B cell (primary cell): ENCODE data around the gene RAB6A. TPM values are rescaled to one million over a fixed set of nuclear protein-coding genes. Genes with fewer than 3 reads are reported as not detected.
A peak's percentile ranks its signal among the peaks of the same experiment; 100 is the strongest.

ENCODE experiments used
- ATAC-seq: fragments of 200-7000 bp; cut with Tn5 transposase; one replicate; pipeline ENCODE4 v1.10.0; 2021; ENCODE audit warnings: low read depth, mild to moderate bottlenecking, moderate number of reproducible peaks, moderate library complexity
- CTCF ChIA-PET: fragments of 350-600 bp; sonication (Branson Sonifier 250); formaldehyde crosslinking; loops from one replicate; lab custom pipeline; 2021; ENCODE audit warnings: antibody characterized with exemption, inconsistent platforms; lab: Charles Lee
- POLR2A ChIA-PET: fragments of 350-600 bp; sonication (Branson Sonifier 250); formaldehyde crosslinking; loops from one replicate; lab custom pipeline; 2021; ENCODE audit warnings: antibody characterized with exemption; lab: Charles Lee
- DNase-seq: peaks from one replicate; pipeline ENCODE4 v3.0.0; 2013
- H2AFZ ChIP-seq: 2 replicates; pipeline ENCODE4 v1.6.1; 2012; ENCODE audit warnings: mild to moderate bottlenecking, low read depth, low read length; ENCODE audit not compliant: insufficient read depth, poor library complexity, severe bottlenecking
- H3K27ac ChIP-seq, 2 donors: 1 replicate in 1 of 2; 2 replicates in 1 of 2; pipeline ENCODE4 v1.5.1; 2012 to 2013; ENCODE audit warnings: low read length in 2 of 2, mild to moderate bottlenecking in 2 of 2, moderate library complexity in 1 of 2
- H3K27me3 ChIP-seq, 4 experiments: fragments of 200-600 bp in 1 of 4; sonication (generic) in 1 of 4; replicated peaks in 1 of 4; 1 replicate in 2 of 4; 2 replicates in 2 of 4; pipeline versions ENCODE4 v1.6.1 to v1.7.0; 2013 to 2016; ENCODE audit warnings: low read length in 3 of 4, mild to moderate bottlenecking in 2 of 4, mixed read lengths in 1 of 4, moderate library complexity in 1 of 4; ENCODE audit not compliant: insufficient read depth in 4 of 4, control insufficient read depth in 3 of 4; ENCODE audit errors: control extremely low read depth in 1 of 4
- H3K36me3 ChIP-seq, 2 experiments: replicated peaks in 1 of 2; 1 replicate in 1 of 2; 2 replicates in 1 of 2; pipeline versions ENCODE4 v1.6.1 to v1.7.1; 2013; ENCODE audit warnings: low read length in 1 of 2; ENCODE audit not compliant: insufficient read depth in 2 of 2, control insufficient read depth in 1 of 2; ENCODE audit errors: control extremely low read depth in 1 of 2, extremely low read depth in 1 of 2
- H3K4me1 ChIP-seq, 2 donors: fragments of 200-600 bp in 1 of 2; sonication (generic) in 1 of 2; 1 replicate in 1 of 2; 2 replicates in 1 of 2; pipeline versions ENCODE4 v1.5.1 to v1.6.1; 2013 to 2017; ENCODE audit warnings: low read length in 2 of 2; ENCODE audit not compliant: control insufficient read depth in 2 of 2, insufficient read depth in 2 of 2
- H3K4me2 ChIP-seq: replicated peaks from 2 replicates; pipeline ENCODE3; 2012; ENCODE audit warnings: mild to moderate bottlenecking, low read depth, low read length; ENCODE audit not compliant: poor library complexity, severe bottlenecking
- H3K4me3 ChIP-seq, 5 experiments: fragments of 200-600 bp in 1 of 5; sonication (generic) in 1 of 5; 1 replicate in 3 of 5; 2 replicates in 2 of 5; pipeline versions ENCODE4 v1.5.1 to v1.7.0; 2011 to 2016; ENCODE audit warnings: low read length in 4 of 5, mild to moderate bottlenecking in 4 of 5, low read depth in 2 of 5, control low read depth in 1 of 5, moderate library complexity in 1 of 5; ENCODE audit not compliant: insufficient read depth in 1 of 5; ENCODE audit errors: control extremely low read depth in 1 of 5, extremely low read depth in 1 of 5
- H3K79me2 ChIP-seq: fragments of 200-600 bp; sonication (generic); one replicate; pipeline ENCODE4 v1.6.0; 2016; ENCODE audit warnings: low read length; ENCODE audit not compliant: control insufficient read depth, insufficient read depth
- H3K9ac ChIP-seq: fragments of 200-600 bp; sonication (generic); 2 replicates; pipeline ENCODE4 v1.6.1; 2017; ENCODE audit warnings: mild to moderate bottlenecking, low read length, moderate library complexity
- H3K9me3 ChIP-seq, 3 donors: one replicate each; pipeline versions ENCODE4 v1.6.1 to v1.7.1; 2013; ENCODE audit warnings: low read length in 2 of 3; ENCODE audit not compliant: control insufficient read depth in 2 of 3, insufficient read depth in 1 of 3; ENCODE audit errors: control extremely low read depth in 1 of 3
- H4K20me1 ChIP-seq: 2 replicates; pipeline ENCODE4 v1.6.0; 2012; ENCODE audit warnings: mild to moderate bottlenecking, low read length; ENCODE audit not compliant: insufficient read depth, control insufficient read depth, poor library complexity, severe bottlenecking
- H3K27ac Mint-ChIP-seq: one replicate; pipeline ENCODE4 v1.8.0; 2021; ENCODE audit warnings: mixed read lengths
- H3K27me3 Mint-ChIP-seq: one replicate; pipeline ENCODE4 v1.8.0; 2021; ENCODE audit warnings: mixed read lengths
- H3K4me1 Mint-ChIP-seq: one replicate; pipeline ENCODE4 v1.8.0; 2021; ENCODE audit warnings: mixed read lengths
- H3K4me3 Mint-ChIP-seq: one replicate; pipeline ENCODE4 v1.8.0; 2021; ENCODE audit warnings: mixed read lengths
- H3K9me3 Mint-ChIP-seq: one replicate; pipeline ENCODE4 v1.8.0; 2022; ENCODE audit warnings: mixed read lengths; ENCODE audit not compliant: insufficient read depth
- EZH2 ChIP-seq: IDR thresholded peaks from 2 replicates; pipeline ENCODE4 v1.6.1; 2012; ENCODE audit warnings: borderline replicate concordance, low read depth, mild to moderate bottlenecking, moderate library complexity, low read length; ENCODE audit not compliant: insufficient read depth, poor library complexity, severe bottlenecking
- WGBS: methylation state at CpG from one replicate; pipeline ENCODE4 v1.1.5; 2013; ENCODE audit warnings: missing lambda C conversion rate; ENCODE audit not compliant: insufficient coverage; 5-methylcytosine and 5-hydroxymethylcytosine counted together
- intact Hi-C: fragments of 100-400 bp; cut with micrococcal nuclease; formaldehyde crosslinking; loops from one replicate; pipeline ENCODE4 v1.10.0; 2022
- polyA plus RNA-seq: library from polyadenylated mRNA; depleted of rRNA; stranded (reverse); fragments of >200 nt; gene quantifications from 2 replicates; pipeline ENCODE4 v1.2.3, GENCODE V29; 2012
- total RNA-seq, 2 donors: library from RNA; stranded (reverse); fragments of 120-200 nt in 1 of 2; gene quantifications; 1 replicate in 1 of 2; 2 replicates in 1 of 2; pipeline versions ENCODE4 v1.2.3 to v1.2.4, GENCODE V29; 2013 to 2022
- TF ChIP-seq, protein P1 (sequence below): fragments of 200-600 bp; IDR thresholded peaks from one replicate; pipeline ENCODE4 v1.8.0; 2022; ENCODE audit warnings: antibody characterized with exemption, mild to moderate bottlenecking

The RAB6A gene
- total and polyA plus RNA-seq, 2 donors (not counting 1 experiment from before 2014, with no cell fraction given): 17.2 to 70.5 TPM

DNA sequence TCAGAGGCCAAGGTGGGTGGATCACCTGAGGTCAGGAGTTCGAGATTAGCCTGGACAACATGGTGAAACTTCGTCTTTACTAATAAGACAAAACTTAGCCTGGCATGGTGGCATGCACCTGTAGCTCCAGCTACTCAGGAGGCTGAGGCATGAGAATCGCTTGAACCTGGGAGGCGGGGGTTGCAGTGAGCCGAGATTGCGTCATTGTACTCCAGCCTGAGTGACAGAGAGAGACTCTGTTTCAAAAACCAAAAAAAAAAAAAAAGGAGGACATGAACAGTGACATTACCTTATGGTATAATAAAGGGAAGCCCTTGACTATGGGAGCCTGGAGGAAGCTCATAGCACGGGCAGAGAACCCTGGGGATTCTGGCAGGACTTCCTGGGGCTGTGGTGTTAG lies 131.0 kb downstream of the RAB6A start:
- Histone ChIP-seq H2AFZ (no peak overlapping the region), H3K4me1 (peaks cover 0 to 4% of the 10 kb centered on the region in 2 donors), H3K27me3 (peaks cover 0 to 11% (median 0%) of the 10 kb centered on the region in 4 experiments), H3K4me3 (no peak overlapping the region), H4K20me1 (no peaks in the 10 kb centered on the region), H3K9me3 (no peaks in the 10 kb centered on the region), H3K4me2 (no peak overlapping the region), H3K36me3 (no peaks in the 10 kb centered on the region), H3K9ac (no peak overlapping the region), H3K79me2 (no peaks in the 10 kb centered on the region), H3K27ac (no peak overlapping the region)
- CTCF ChIA-PET: interaction anchor here (0.7 to 2.6 kb wide), 3 partner anchors 10 to 31 kb away, joined by 3 to 11 read pairs (median 7); no protein-coding TSS in a partner anchor
- intact Hi-C loops: loop anchor here (10.0 kb wide), 1 partner anchor 305 kb away; no protein-coding TSS in a partner anchor
- ATAC-seq: no peak
- Mint-ChIP-seq H3K27me3 (no peaks in the 10 kb centered on the region), H3K27ac (no peak overlapping the region), H3K4me3 (no peak overlapping the region), H3K4me1 (no peaks in the 10 kb centered on the region), H3K9me3 (no peaks in the 10 kb centered on the region)
- no peak for DNase-seq
- 70% methylated on average over 4 of the region's 7 CpGs for WGBS
- TF ChIP-seq EZH2: no peak
- TF ChIP-seq, protein P1, sequence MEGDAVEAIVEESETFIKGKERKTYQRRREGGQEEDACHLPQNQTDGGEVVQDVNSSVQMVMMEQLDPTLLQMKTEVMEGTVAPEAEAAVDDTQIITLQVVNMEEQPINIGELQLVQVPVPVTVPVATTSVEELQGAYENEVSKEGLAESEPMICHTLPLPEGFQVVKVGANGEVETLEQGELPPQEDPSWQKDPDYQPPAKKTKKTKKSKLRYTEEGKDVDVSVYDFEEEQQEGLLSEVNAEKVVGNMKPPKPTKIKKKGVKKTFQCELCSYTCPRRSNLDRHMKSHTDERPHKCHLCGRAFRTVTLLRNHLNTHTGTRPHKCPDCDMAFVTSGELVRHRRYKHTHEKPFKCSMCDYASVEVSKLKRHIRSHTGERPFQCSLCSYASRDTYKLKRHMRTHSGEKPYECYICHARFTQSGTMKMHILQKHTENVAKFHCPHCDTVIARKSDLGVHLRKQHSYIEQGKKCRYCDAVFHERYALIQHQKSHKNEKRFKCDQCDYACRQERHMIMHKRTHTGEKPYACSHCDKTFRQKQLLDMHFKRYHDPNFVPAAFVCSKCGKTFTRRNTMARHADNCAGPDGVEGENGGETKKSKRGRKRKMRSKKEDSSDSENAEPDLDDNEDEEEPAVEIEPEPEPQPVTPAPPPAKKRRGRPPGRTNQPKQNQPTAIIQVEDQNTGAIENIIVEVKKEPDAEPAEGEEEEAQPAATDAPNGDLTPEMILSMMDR: no peak
- POLR2A ChIA-PET: no interaction called here

DNA sequence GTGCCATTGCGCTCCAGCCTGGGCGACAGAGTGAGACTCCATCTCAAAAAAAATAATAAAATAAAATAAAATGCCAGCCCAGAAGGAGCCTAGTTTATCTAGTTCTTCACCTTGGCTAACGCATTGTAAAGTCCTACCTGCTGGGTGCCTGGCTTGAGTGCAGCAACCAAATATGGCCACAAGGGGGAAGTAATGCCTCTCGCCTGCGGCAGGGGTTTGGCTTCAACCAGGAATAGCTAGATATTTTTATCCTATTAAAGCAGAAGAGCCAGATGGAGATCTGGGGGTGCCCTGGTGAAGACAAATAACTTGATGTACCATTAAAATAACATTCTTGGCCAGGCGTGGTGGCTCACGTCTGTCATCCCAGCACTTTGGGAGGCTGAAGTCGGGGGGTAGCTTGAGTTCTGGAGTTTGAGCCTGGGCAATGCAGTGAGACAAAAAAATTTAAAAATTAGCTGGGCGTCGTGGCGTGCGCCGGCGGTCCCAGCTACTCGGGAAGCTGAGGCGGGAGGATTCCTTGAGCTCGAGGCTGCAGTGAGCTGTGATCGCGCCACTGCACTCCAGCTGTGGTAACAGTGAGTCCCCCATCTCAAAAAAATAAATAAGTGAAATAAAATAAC lies 135.1 kb downstream of the RAB6A start:
- Mint-ChIP-seq H3K4me1 (peaks cover 8% of the 10 kb centered on the region), H3K9me3 (no peaks in the 10 kb centered on the region), H3K27me3 (peaks cover 6% of the 10 kb centered on the region), H3K27ac (no peak overlapping the region), H3K4me3 (no peak overlapping the region)
- intact Hi-C loops: loop anchor here (1.0 to 10.0 kb wide), 4 partner anchors 21 to 309 kb away; partner anchors contain the start of genes FAM168A and PLEKHB1
- peak overlapping the region; percentile 38 for H2AFZ ChIP-seq
- no peaks in the 10 kb centered on the region for H3K9me3 ChIP-seq
- peak; percentile 75 for DNase-seq
- no peak overlapping the region for H3K27ac ChIP-seq
- H3K4me2 ChIP-seq: peak overlapping the region; percentile 20
- ATAC-seq: peak; percentile 89
- H3K27me3 ChIP-seq: peaks cover 0 to 11% (median 0%) of the 10 kb centered on the region in 4 experiments
- no peaks in the 10 kb centered on the region for H4K20me1 ChIP-seq
- 21% methylated on average over 9 of the region's 19 CpGs for WGBS
- H3K4me3 ChIP-seq: no peak overlapping the region
- no peak overlapping the region for H3K9ac ChIP-seq
- POLR2A ChIA-PET: interaction anchor here (1.0 kb wide), 1 partner anchor 21 kb away, joined by 3 read pairs; no protein-coding TSS in a partner anchor
- no peaks in the 10 kb centered on the region for H3K79me2 ChIP-seq
- no peak for TF ChIP-seq EZH2
- TF ChIP-seq, protein P1: peak; percentile 91
- no peaks in the 10 kb centered on the region for H3K36me3 ChIP-seq
- H3K4me1 ChIP-seq: peaks cover 7 to 14% of the 10 kb centered on the region in 2 donors
- CTCF ChIA-PET: interaction anchor here (0.5 to 8.0 kb wide), 38 partner anchors 9 to 443 kb away, joined by 3 to 252 read pairs (median 4); partner anchors contain the start of genes FAM168A and PLEKHB1
